Breast epithelium (tissue), 3 donors: ENCODE results near the gene VMP1.

Experiments
- POLR2A ChIP-seq: fragments of 450-650 bp; IDR thresholded peaks from one replicate; pipeline ENCODE4 v1.6.1; 2016; ENCODE audit warnings: antibody characterized with exemption, mild to moderate bottlenecking, moderate library complexity
- TF ChIP-seq, protein P1 (sequence below), 3 donors: fragments of 450-650 bp; IDR thresholded peaks; one replicate each; pipeline ENCODE4 v1.5.1; 2016 to 2017; ENCODE audit warnings: antibody characterized with exemption in 3 of 3, mild to moderate bottlenecking in 3 of 3, moderate library complexity in 3 of 3

DNA sequence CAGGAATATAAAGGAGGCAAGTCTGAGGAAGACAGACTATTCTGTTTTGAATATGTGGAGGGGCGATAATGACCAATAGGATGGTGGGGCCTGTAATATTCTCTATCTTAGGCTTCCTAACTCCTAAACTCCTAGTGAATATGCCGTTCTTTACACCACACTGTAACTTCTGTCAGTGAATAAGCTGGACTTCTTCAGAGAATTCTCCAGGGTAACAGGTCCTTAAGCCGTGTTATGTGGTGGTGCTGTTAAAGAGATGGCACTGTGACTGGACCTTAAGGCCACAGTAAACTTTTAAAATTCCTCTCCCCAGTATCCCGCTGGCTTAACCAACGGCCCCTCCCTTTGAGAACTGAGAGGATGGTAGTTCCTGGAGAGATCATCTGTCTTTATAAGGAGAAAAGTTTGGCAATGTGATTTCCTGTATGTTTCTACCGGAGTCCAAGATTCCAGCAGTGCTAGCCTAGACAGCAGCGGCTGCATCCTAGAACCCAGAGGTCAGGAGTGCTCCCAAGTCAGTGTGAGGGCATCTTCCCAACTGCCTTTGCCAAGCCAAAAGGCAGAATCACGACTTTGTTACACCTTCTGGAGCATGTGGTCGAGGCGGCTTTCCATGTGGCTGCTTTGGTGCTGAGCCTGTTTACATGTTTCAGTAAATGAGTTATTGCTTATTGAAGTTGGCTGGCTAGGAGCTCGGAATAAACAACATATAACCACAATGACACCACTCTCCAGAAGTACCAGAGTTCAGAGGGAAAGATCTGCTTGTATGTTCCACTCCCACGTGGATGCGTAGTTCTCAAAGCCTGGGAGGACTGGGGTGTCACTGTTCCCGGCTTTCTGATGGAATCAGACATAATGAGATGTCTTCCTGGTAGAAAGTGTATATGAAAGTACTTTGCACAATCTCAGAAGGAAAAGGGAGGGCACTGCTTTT lies 144.3 kb downstream of the VMP1 start:
- TF ChIP-seq, protein P1, sequence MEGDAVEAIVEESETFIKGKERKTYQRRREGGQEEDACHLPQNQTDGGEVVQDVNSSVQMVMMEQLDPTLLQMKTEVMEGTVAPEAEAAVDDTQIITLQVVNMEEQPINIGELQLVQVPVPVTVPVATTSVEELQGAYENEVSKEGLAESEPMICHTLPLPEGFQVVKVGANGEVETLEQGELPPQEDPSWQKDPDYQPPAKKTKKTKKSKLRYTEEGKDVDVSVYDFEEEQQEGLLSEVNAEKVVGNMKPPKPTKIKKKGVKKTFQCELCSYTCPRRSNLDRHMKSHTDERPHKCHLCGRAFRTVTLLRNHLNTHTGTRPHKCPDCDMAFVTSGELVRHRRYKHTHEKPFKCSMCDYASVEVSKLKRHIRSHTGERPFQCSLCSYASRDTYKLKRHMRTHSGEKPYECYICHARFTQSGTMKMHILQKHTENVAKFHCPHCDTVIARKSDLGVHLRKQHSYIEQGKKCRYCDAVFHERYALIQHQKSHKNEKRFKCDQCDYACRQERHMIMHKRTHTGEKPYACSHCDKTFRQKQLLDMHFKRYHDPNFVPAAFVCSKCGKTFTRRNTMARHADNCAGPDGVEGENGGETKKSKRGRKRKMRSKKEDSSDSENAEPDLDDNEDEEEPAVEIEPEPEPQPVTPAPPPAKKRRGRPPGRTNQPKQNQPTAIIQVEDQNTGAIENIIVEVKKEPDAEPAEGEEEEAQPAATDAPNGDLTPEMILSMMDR (IDR thresholded peaks at IDR 0.05), result no peak
- TF ChIP-seq POLR2A, result no peak
